GM19240 (cell line): Measurements from ENCODE around the gene CCDC78.
"Not testable (repeated sequence)": the region's sequence is repeated elsewhere in the genome, so short reads cannot be mapped to it uniquely, and the experiment has no call there.

Source experiments
- DNase-seq: peaks from one replicate; pipeline ENCODE4 v3.0.0; 2011; ENCODE audit warnings: low spot score; ENCODE audit not compliant: insufficient read length

The CCDC78 gene

DNA sequence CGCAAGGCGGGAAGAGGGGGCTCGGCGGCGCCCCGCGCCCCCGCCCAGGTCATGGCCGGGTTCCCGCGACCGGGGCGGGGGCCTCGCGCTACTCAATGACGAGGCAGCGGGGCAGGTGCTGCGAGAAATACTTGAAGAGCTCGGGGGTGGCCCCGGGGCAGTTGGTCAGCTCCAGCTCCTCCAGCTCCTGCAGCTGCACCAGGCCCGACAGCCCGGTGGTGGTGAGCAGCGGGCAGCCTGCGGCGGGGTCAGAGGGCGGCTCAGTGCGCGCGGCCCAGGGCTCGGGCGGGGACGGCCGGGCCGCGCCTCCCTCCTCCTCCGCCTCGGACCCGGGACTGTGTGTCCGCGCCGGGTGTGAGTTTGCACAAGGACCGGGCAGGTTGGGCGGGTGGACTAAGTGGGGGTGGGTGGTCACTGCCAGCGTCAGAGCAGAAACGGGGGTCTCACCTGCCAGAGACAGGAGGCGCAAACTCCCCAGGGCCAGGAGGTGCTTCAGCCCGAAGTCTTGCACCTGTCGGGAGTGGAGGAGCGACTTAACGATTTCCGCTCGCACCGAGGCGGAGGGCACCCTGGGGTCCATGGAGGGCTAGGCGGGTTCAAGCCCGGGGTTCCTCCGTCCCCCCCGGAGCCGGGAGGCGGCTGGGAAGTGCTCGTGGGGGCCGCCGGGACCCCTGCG lies 31.9 kb downstream of the CCDC78 start:
- no peak for DNase-seq

DNA sequence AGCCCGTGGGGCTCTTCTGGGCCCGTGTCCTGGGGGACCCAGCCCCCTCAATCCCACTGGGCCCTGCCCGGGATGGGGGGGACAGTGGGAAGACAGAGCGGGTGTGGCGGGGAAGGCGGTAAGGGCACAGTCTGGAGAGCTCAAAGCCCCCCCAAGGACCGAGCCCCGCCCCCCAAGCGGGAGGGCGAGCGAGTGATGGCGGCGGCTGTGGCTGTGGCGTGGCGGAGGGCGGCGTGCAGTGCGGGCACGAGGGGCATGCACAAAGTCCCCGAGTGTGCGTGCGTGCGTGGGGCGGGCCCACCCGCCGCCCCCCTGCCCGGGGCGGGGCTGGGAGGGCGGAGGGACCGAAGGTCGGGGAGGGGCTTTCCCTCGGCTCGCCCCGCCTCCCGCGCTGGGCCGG lies 32.5 kb downstream of the CCDC78 start:
- no peak for DNase-seq

DNA sequence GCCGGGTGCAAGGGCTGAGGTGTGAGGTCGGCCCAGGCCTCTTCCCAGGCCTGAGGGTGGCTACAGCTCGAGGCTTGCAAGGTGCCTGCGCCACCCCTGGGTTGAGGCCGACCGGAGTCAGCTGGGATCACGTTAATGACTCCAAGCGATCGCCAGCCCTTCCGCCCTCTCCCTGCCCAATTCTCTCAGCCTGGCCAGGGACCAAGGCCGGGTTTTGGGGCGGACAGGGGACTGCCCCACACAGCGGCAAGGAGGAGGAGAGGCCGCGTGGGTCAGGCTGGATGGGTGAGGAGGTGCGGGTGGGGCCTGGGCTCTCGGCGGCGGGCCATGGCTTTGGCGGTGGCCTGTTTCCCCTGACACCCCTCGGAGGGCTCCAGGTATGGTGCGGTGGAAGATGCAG lies 32.9 kb downstream of the CCDC78 start:
- no peak for DNase-seq

DNA sequence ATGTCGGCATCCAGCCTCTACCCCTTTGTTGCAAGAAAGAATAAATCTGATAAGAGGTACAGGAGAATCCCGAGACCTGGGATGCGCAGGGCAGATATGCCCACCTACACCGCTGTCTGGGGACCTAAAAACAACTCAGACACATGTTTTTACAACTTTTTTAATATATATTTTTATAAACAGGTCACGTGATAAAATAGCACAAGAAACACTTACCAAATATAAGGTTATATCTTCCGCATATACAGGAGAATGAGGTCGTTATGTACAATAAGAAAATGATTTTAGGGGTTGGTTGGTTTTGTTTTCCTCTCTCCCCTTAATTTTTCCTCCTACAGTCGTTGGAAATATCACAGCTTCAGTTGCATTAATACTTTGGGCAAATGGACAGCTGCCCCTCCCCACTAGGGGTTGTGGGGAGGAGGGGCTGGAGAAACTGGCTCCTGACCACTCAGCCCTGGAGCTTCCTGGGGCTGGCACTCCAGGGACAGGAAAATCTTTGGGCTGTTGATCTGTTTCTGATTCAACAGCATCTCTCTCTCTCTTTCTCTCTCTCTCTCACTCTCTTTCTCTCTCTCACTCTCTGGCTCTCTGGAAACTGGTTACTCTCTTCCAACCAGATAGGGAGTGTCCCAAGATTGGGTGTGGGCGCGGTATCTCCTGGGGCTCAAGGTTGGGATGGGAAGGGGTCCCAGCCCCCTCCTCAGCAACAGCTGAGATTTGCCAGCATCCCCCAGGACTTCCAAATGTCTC lies 33.7 kb downstream of the CCDC78 start:
- DNase-seq: no peak

DNA sequence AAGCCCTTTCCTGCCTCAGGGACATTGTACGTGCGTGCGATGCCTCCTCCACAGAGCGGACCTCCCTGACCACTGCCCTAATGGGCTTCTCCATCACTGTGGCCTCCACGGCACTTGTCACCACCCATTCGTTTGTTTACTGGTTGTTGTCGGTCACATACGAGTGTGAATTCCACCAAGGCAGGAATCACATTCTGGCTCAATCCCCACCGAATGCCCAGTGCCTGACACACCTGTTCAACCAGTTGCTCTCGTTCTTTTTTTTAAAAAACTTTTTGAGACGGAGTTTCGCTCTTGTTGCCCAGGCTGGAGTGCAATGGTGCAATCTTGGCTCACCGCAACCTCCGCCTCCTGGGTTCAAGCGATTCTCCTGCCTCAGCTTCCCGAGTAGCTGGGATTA lies 35.0 kb downstream of the CCDC78 start:
- DNase-seq: not testable (repeated sequence)

DNA sequence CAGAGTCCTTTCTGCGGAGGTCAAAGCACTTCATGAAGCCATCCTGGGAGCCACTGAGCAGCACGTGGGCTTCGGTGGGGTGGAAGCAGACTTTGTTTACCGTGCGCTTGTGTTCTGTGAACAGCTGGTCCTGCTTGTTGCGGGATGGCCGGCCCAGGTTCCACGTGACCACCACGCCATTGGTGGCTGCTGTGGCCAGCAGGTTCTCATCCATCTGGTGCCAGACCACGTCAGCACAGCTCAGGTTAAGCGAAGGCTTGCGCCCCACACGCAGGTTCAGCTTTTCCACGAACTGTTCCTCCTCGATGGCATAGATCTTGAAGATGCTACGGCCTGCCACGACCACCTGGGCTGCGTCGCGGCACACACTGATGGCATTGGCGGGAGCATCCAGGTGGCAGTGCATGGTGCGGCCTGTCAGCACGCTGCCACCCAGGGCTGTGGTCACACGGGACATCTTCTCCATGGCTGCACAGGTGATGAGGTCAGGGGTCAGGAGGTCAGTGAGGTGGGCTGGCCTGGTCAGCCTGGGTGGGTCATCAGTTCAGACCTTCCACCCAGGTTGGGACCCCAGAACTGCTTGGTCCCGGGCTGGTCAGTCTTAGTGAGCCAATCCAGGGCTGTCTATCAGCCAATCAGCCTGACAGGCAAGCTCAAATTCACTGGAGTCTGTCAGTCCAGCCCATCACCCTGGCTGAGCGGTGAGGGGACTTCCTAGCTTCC lies 36.9 kb downstream of the CCDC78 start:
- no peak for DNase-seq

DNA sequence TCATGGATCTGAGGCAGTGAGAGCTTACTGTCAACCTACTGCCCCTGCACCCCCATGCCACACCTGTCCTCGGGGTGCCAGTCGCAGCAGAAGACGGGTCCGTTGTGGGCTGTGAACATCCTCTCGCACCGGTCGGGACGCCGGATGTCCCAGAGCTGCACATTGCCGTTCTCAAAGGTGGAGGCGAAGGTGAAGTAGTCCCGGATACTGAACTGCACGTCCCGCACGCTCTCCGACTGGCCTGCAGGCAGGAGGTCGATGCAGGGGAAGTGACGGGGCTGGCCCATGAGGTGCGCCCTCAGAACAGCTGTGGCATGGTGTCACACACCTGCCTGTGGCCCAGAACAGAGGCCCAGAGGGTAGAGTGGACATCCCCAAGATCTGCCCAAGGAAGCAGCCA lies 38.7 kb downstream of the CCDC78 start:
- no peak for DNase-seq

DNA sequence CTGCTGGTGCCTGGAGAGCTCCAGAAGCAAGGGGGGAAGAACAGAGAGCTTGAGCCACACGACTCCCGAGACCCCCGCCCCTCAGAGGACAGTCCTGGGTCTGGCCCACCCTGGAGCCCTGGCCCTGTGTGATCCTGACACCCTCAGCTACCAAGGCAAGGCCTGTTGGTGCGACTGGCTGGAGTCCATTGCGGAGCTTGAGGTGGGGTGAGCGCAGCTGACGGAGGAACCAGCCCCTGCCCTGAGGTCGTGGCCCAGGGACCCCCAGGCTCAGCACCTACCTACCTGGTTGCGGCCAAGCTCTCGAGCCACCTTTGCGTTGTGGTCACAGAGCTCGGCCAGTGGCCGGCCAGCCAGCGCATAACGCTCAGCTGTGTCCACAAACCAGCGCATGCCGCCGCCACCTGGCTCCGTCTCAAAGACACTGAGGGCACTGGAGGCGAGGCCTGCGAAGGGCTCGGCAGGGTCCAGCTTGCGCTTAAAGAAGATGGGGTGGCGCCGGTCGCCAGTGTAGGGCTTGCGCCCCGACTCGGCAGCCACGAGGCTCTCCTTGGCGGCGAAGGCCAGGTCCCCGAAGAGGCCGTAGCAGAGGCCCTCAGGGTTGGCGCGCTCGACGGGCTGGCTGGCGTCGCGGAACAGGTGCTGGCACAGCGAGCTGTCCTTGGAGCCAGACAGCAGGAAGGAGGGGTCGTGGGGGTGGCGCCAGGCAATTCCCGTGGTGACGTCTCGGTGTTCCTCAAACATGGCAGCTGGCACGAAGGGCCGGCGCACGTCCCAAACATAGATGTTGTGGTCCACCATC lies 39.6 kb downstream of the CCDC78 start:
- DNase-seq: no peak

DNA sequence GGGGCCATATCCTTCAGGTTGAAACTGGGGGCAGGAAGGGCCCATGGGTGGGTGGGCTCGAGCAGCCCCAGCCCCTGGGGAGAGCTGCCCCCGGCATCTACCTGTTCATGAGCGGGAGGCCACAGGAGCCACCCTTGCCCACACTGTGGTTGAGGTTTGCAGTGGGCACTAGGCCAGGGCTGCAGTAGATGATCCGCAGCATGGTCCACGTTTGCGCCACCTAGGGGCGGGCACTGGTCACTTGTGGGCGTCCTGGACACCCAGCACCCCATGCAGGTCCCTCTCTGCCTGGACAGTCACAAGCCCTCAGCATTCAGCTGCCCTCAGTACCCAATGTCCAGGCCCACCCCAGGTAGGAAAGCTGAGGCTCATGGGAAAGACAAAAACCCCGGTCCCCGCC lies 40.3 kb downstream of the CCDC78 start:
- DNase-seq: no peak

DNA sequence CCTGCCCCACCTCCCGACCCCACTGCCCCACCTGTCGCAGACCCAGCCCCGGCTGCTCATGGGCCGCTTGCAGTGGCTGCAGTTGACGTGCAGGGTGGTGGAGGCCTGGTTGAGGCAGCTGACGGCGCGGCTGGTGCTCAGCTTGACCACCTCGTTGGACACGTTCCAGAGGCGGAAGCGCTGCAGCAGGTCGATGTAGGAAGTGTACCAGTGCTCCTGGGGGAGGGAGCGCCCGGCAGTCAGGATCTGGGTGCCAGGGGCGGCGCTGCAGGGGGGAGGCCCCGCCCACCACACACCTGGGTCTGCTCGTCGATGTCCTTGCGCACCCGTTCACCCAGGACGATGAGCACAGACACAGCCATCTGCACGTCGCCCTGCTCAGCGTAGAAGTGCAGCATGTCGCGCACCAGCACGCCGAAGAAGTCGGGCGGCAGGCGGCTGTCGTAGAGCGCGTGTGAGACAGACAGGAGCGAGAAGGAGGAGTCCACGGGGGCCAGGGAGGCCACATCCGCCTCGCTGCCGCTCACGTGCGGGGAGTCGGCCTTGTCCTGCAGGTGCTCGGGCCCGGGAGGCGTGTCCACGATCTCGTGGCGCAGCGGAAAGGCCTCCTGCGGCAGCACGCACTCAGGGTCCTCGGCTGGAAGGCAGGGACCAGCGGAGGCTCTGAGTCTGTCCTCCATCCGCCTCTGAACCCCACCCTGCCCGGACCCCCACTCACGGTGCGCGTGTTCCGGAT lies 41.1 kb downstream of the CCDC78 start:
- DNase-seq: no peak

DNA sequence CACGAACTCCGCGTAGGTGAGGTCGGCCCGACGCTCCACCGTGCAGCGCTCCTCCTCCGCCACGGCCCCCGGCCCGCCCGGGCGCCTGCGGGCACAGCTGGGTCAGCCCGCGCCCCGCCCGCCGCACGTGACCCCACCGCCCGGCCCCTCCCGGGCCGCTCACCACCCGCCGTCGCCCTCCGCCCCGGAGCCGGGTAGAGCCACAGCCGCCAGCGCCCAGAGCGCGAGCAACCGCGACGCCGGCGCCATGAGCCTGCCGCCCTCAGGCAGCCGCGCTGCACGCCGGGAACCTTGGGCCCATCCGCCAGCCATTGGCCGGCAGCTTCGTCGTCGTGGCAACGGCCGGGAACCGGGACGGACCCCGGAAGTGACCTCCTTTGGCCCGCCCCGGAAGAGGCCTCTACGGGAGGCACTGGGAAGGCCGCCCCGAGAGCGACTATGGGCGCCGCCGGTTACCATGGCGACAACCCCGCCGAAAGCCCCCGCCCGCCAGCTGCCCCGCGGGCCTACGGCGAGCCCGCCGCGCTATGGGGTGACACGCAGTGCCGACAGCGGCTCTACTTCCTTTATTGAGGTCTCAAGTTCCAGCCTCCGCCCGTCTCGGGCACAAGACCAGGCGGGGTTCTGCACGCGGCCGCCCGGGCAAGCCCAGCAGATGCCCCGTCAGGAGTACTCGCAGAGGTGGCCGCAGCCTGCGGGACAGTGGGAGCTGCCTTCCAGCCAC lies 42.0 kb downstream of the CCDC78 start, which contains the start of gene JMJD8:
TSS of gene JMJD8 (minus strand) at position 264 of the 724 bp plus-strand sequence. CDS start at position 249, 15 bp downstream.
- peak; percentile 99 for DNase-seq

DNA sequence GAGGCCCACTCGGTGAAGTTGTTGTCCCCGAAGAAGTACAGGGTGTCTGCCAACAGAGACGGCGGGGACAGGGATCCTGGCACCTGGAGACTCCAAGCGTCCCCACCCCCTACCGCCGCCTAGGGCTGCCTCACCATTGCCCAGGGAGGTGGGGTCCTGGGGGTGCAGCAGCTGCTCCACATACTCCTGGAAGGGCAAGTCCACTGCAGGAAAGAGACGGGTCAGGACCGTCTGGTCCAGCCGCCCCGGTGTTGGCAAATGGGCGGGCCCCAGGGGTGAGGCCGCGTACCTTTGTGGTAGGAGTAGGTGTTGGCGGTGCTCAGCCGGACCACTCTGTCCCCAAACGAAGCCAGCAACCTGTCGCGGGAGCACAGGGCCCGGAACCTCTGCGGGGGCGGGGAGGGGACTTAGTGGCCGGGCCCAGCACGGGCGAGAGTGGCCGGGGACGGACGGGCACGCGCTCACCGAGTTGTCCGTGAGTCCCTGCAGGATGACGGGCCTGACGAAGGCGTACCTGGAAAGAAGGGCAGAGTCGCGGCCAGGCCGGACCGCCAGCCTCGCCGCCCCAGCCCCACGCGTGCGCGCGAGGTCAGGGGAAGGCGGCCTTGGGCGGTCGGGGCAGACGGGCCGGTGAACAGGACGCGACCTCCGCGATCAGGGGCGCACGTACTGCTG lies 42.7 kb downstream of the CCDC78 start:
- DNase-seq: no peak

DNA sequence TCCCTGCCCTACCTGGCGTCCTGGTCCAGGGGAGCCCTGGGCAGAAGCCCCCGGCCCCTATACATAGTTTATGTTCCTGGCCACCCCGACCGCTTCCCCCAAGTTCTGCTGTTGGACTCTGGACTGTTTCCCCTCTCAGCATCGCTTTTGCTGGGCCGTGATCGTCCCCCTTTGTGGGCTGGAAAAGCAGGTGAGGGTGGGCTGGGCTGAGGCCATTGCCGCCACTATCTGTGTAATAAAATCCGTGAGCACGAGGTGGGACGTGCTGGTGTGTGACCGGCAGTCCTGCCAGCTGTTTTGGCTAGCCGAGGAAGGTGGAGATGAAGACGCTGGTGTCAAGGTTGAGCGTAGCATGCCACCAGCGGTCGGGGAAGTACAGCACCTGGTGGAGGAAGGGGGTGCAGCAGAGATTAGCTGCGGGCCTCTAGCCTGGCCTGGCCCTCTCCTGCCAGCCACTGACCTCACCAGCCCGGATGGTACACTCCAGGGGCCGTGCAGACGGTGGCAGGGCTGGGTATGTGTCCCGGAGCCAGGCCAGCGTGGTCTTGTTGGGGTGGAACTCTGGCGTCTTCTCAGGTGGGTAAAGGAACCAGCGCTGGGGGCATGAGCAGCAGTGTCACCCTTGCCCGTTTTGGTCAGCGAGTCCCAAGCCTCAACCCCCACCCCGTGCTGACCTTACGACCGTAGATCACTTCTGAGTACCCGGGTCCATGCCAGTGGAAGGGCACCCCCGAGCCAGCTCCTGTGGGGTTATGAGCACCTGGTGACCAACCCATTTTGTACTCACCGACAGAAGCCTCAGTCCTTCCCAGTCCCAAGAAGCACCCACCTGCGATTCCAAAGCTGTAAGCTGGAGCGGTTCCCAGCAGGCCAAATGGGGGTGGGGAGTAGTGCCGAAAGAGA lies 43.5 kb downstream of the CCDC78 start:
- no peak for DNase-seq

DNA sequence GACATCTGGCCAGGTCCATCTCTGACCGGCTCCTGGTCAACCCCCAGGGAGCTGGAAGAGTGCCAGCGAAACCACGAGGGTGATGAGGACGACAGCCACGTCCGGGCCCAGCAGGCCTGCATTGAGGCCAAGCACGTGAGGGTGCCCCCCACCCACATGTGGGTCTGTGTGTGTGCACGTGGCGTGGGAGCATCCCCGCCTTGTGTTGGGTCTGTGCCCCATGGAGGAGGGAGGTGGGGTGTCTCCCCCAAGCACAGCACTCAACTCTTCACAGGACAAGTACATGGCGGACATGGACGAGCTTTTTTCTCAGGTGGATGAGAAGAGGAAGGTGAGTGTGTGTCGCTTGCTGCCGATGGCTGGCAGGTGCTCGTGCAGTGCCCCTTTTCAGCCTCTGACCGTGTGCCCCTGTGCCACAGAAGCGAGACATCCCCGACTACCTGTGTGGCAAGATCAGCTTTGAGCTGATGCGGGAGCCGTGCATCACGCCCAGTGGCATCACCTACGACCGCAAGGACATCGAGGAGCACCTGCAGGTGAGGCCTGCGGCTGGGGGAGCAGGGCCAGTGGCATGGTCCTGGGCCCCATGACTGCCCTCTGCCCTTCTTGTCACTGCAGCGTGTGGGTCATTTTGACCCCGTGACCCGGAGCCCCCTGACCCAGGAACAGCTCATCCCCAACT lies 44.4 kb downstream of the CCDC78 start:
- DNase-seq: no peak

DNA sequence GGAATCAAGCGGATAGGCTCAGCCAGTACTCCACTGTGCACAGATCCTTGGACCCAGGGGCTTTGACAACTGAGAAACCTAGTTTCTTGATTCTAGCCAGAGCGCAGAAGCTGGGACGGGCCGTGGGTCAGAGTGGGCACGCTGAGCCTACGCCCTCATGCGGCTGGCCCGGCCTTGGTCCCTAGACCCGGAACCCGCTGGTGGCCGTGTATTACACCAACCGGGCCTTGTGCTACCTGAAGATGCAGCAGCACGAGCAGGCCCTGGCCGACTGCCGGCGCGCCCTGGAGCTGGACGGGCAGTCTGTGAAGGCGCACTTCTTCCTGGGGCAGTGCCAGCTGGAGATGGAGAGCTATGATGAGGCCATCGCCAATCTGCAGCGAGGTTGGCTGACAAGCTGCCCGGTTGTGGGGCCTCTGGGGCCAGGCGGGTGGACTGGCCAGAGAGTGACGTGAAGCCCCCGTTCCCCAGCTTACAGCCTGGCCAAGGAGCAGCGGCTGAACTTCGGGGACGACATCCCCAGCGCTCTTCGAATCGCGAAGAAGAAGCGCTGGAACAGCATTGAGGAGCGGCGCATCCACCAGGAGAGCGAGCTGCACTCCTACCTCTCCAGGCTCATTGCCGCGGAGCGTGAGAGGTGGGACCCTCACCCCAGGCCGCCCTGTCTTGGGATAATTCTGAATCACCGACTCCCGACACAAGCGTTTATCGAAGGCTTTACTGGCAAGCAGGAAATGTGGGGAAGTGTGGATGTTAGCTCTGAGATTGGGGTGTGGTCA lies 45.1 kb downstream of the CCDC78 start:
- DNase-seq: no peak

DNA sequence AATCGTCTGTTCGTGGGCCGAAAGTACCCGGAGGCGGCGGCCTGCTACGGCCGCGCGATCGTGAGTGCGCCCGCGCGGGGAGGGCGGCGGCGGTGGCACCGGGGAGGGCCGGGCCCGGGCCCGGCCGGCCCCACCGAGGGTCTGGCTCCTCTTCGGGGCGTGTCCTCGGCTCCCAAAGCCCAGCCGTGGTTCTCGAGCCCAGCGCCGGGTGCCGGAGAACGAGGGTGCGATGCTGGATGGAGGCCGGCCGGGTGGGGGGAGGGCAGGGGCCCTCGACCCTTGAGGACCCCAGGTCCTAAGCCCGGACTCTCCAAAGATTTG lies 45.7 kb downstream of the CCDC78 start:
- DNase-seq: no peak
